HCT116 (cell line): Measurements from ENCODE around the gene UCP2. TPM values are rescaled to one million over a fixed set of nuclear protein-coding genes. Genes with fewer than 3 reads are reported as not detected.

Experiments used
- ATAC-seq: fragments of 200-7000 bp; cut with Tn5 transposase; 2 replicates; pipeline ENCODE4 v1.9.1; 2020; ENCODE audit warnings: mild to moderate bottlenecking, moderate library complexity
- BruUV-seq: library from RNA; stranded (reverse); fragments of 400-500 nt; replicated peaks from 2 replicates; lab custom pipeline; 2021; lab: Mats Ljungman, UMichigan
- CTCF ChIA-PET: fragments of 300-600 bp; sonication (Branson Sonifier 250); formaldehyde crosslinking; loops from one replicate; lab custom pipeline; 2021; ENCODE audit warnings: antibody characterized with exemption; lab: Charles Lee
- POLR2A ChIA-PET: fragments of 300-600, 350-600 bp; sonication (Branson Sonifier 250); formaldehyde crosslinking; loops from one replicate; lab custom pipeline; 2021; ENCODE audit warnings: antibody characterized with exemption; lab: Charles Lee
- RAD21 ChIA-PET, 2 experiments: fragments of 300-600 bp; sonication (Branson Sonifier 250); formaldehyde crosslinking; loops; one replicate each; lab custom pipeline; 2023; ENCODE audit warnings: low total read pairs in 2 of 2; ENCODE audit not compliant: uncharacterized antibody in 2 of 2, unreplicated experiment in 2 of 2, low non-redundant PET in 1 of 2; lab: Charles Lee
- DNase-seq: peaks from one replicate; pipeline ENCODE4 v3.0.0-alpha.2; 2010; ENCODE audit warnings: low read depth, low spot score
- H2AFZ ChIP-seq: fragments of 200-600 bp; shearing (Covaris generic), sonication (generic); 2 replicates; pipeline ENCODE4 v1.6.1; 2017; ENCODE audit warnings: low read depth, mixed run types, mixed read lengths, antibody characterized with exemption, low read length; ENCODE audit not compliant: poor library complexity, severe bottlenecking
- H3K27ac ChIP-seq: 2 replicates; pipeline ENCODE4 v1.5.1; 2012; ENCODE audit warnings: low read depth, low read length
- H3K27me3 ChIP-seq: fragments of 200-600 bp; sonication (generic); 2 replicates; pipeline ENCODE4 v1.6.1; 2016; ENCODE audit warnings: mixed run types, low read length, mixed read lengths; ENCODE audit not compliant: insufficient read depth
- H3K36me3 ChIP-seq, 2 experiments: fragments of 200-500 bp in 1 of 2; fragments of 200-600 bp in 1 of 2; sonication (Bioruptor generic) in 1 of 2; sonication (generic) in 1 of 2; 2 replicates each; pipeline versions ENCODE4 v1.5.1 to v1.6.1; 2014 to 2016; ENCODE audit warnings: low read length in 2 of 2, inconsistent platforms in 1 of 2, mixed read lengths in 1 of 2, mixed run types in 1 of 2; ENCODE audit not compliant: insufficient read depth in 2 of 2, control insufficient read depth in 1 of 2
- H3K4me1 ChIP-seq, 2 experiments: fragments of 200-600 bp in 1 of 2; sonication (generic) in 1 of 2; 2 replicates each; pipeline versions ENCODE4 v1.5.1 to v1.6.1; 2012 to 2017; ENCODE audit warnings: low read length in 2 of 2, inconsistent platforms in 1 of 2, mild to moderate bottlenecking in 1 of 2, mixed read lengths in 1 of 2, mixed run types in 1 of 2, moderate library complexity in 1 of 2; ENCODE audit not compliant: insufficient read depth in 2 of 2, control insufficient read depth in 1 of 2
- H3K4me2 ChIP-seq: fragments of 200-600 bp; sonication (generic); 2 replicates; pipeline ENCODE4 v1.6.1; 2017; ENCODE audit warnings: mixed run types, low read length, mixed read lengths
- H3K4me3 ChIP-seq, 2 experiments: fragments of 200-600 bp in 1 of 2; sonication (generic) in 1 of 2; replicated peaks in 1 of 2; 2 replicates each; pipeline ENCODE4 v1.5.1; 2011 to 2016; ENCODE audit warnings: low read length in 2 of 2, control low read depth in 1 of 2, low read depth in 1 of 2, mild to moderate bottlenecking in 1 of 2, mixed read lengths in 1 of 2, mixed run types in 1 of 2
- H3K79me2 ChIP-seq: fragments of 200-600 bp; sonication (generic); 2 replicates; pipeline ENCODE4 v1.6.1; 2017; ENCODE audit warnings: mild to moderate bottlenecking, mixed run types, low read length, moderate library complexity, mixed read lengths; ENCODE audit not compliant: insufficient read depth
- H3K9ac ChIP-seq: fragments of 200-600 bp; sonication (generic); 2 replicates; pipeline ENCODE4 v1.6.1; 2016; ENCODE audit warnings: low read length, mixed read lengths
- H3K9me2 ChIP-seq: fragments of 200-600 bp; sonication (generic), shearing (Covaris generic); 2 replicates; pipeline ENCODE4 v1.6.1; 2017; ENCODE audit warnings: mixed run types, mild to moderate bottlenecking, moderate library complexity; ENCODE audit not compliant: insufficient read depth
- H3K9me3 ChIP-seq, 2 experiments: fragments of 200-500 bp in 1 of 2; fragments of 200-600 bp in 1 of 2; sonication (Bioruptor generic) in 1 of 2; sonication (generic) in 1 of 2; 2 replicates each; pipeline ENCODE4 v1.6.1; 2014 to 2017; ENCODE audit warnings: low read length in 2 of 2, mixed read lengths in 2 of 2, inconsistent platforms in 1 of 2, low read depth in 1 of 2, mild to moderate bottlenecking in 1 of 2, mixed run types in 1 of 2, moderate library complexity in 1 of 2; ENCODE audit not compliant: control insufficient read depth in 1 of 2, insufficient read depth in 1 of 2
- H4K20me1 ChIP-seq: fragments of 200-600 bp; sonication (generic), shearing (Covaris generic); 2 replicates; pipeline ENCODE4 v1.6.1; 2017; ENCODE audit warnings: mixed run types, mild to moderate bottlenecking, moderate library complexity; ENCODE audit not compliant: insufficient read depth
- CBX3 ChIP-seq: IDR thresholded peaks from 2 replicates; pipeline ENCODE4 v1.6.1; 2012; ENCODE audit warnings: low read depth
- CEBPB ChIP-seq: IDR thresholded peaks from 2 replicates; pipeline ENCODE4 v1.6.1; 2012; ENCODE audit warnings: low read depth
- ELF1 ChIP-seq: IDR thresholded peaks from 2 replicates; pipeline ENCODE4 v1.6.1; 2012; ENCODE audit warnings: low read depth, borderline replicate concordance
- EZH2 ChIP-seq: fragments of 200-600 bp; sonication (generic); IDR thresholded peaks from 2 replicates; pipeline ENCODE4 v1.6.1; 2017; ENCODE audit warnings: antibody characterized with exemption, mixed run types
- EZH2phosphoT487 ChIP-seq: fragments of 200-600 bp; IDR thresholded peaks from 2 replicates; pipeline ENCODE4 v1.6.1; 2018; ENCODE audit warnings: antibody characterized with exemption, borderline replicate concordance
- JUND ChIP-seq: IDR thresholded peaks from 2 replicates; pipeline ENCODE4 v1.6.1; 2012
- POLR2AphosphoS5 ChIP-seq: IDR thresholded peaks from 2 replicates; pipeline ENCODE4 v1.6.1; 2011; ENCODE audit warnings: mild to moderate bottlenecking, low read depth, low read length, moderate library complexity
- RAD21 ChIP-seq: IDR thresholded peaks from 2 replicates; pipeline ENCODE4 v1.6.1; 2012; ENCODE audit warnings: low read depth, mild to moderate bottlenecking
- SP1 ChIP-seq: IDR thresholded peaks from 2 replicates; pipeline ENCODE4 v1.6.1; 2012; ENCODE audit warnings: low read depth
- TCF7L2 ChIP-seq: IDR thresholded peaks from 2 replicates; pipeline ENCODE4 v1.7.0; 2011; ENCODE audit warnings: borderline replicate concordance, inconsistent platforms; ENCODE audit not compliant: insufficient read depth, insufficient read length; ENCODE audit errors: extremely low read depth
- YY1 ChIP-seq: IDR thresholded peaks from 2 replicates; pipeline ENCODE4 v1.6.1; 2011; ENCODE audit warnings: low read length, low read depth, moderate library complexity, mild to moderate bottlenecking; ENCODE audit not compliant: insufficient replicate concordance; ENCODE audit errors: extremely low read depth
- intact Hi-C: fragments of 100-400 bp; cut with micrococcal nuclease; formaldehyde crosslinking; loops from 2 replicates; pipeline ENCODE4 v1.10.0; 2022
- total RNA-seq: library from RNA; stranded (reverse); gene quantifications from one replicate; pipeline ENCODE4 v1.2.1, GENCODE V29; 2021; ENCODE audit not compliant: unreplicated experiment
- TF ChIP-seq, protein P1 (sequence below), 3 experiments: fragments of 200-600 bp in 1 of 3; sonication (generic) in 1 of 3; IDR thresholded peaks in 2 of 3; conservative IDR thresholded peaks in 1 of 3; 2 replicates each; pipeline ENCODE4 v1.5.1; 2012 to 2017; ENCODE audit warnings: low read depth in 2 of 3, low read length in 2 of 3, antibody characterized with exemption in 1 of 3, borderline replicate concordance in 1 of 3, control low read depth in 1 of 3, mild to moderate bottlenecking in 1 of 3, mixed read lengths in 1 of 3, mixed run types in 1 of 3, moderate library complexity in 1 of 3; ENCODE audit not compliant: insufficient read depth in 1 of 3
- TF ChIP-seq, protein P2 (sequence below): IDR thresholded peaks from 2 replicates; pipeline ENCODE4 v1.6.1; 2011; ENCODE audit warnings: mild to moderate bottlenecking, low read length, moderate library complexity; ENCODE audit not compliant: insufficient replicate concordance; ENCODE audit errors: extremely low read depth
- TF ChIP-seq, protein P3 (sequence below): IDR thresholded peaks from 2 replicates; pipeline ENCODE4 v1.6.1; 2012
- TF ChIP-seq, protein P4 (sequence below): IDR thresholded peaks from 2 replicates; pipeline ENCODE4 v1.6.1; 2012; ENCODE audit warnings: low read depth

UCP2 gene
- total RNA-seq, 1 experiment from 2014 or later, result 20.4 TPM

DNA sequence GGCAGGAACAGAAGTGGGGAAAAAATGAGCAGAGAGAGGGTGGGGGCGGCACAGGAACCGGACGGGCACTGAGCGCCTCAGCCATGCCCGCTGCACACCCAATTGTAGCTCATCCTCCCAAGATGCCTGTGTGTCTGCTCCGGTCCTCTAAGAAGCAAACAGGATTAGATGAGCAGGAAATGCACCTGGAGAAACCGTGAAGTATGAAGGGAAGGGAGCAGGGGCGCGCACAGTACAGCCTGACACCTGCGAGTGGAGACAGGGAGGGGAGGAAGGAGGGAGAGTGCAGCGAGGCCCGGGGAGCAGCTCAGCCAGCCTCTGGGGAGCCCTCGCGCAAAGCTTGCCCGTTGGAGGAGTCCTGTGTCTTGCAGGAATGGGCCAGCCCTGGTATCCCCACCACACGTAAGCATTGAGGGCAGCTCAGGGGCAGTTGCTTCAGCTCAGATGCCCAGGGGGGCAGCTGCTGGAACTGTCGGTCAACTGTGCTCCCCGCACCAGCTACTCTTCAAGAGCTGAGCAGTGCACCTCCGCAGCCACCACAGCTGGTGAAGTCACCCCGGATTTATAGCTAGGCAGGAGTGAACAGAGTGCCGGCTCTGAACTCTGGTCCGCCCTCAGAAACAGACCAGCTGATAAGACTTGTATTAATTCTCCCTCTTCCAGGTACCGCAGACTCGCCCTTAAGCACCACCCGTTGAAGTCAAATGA, 24.8 kb downstream of the UCP2 start:
- no peak overlapping the region for H3K27ac ChIP-seq
- no peak overlapping the region for H2AFZ ChIP-seq
- no TSS peak for BruUV-seq
- no peaks in the 10 kb centered on the region for H3K9me3 ChIP-seq
- ChIA-PET RAD21 (no interaction called here), POLR2A (no interaction called here), CTCF (no interaction called here)
- TF ChIP-seq, protein P1, sequence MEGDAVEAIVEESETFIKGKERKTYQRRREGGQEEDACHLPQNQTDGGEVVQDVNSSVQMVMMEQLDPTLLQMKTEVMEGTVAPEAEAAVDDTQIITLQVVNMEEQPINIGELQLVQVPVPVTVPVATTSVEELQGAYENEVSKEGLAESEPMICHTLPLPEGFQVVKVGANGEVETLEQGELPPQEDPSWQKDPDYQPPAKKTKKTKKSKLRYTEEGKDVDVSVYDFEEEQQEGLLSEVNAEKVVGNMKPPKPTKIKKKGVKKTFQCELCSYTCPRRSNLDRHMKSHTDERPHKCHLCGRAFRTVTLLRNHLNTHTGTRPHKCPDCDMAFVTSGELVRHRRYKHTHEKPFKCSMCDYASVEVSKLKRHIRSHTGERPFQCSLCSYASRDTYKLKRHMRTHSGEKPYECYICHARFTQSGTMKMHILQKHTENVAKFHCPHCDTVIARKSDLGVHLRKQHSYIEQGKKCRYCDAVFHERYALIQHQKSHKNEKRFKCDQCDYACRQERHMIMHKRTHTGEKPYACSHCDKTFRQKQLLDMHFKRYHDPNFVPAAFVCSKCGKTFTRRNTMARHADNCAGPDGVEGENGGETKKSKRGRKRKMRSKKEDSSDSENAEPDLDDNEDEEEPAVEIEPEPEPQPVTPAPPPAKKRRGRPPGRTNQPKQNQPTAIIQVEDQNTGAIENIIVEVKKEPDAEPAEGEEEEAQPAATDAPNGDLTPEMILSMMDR (IDR thresholded peaks at IDR 0.05 in 2 of 3, conservative IDR thresholded peaks at IDR 0.05 in 1 of 3; ENCODE audit: borderline replicate concordance in 1 of 3, insufficient read depth in 1 of 3, low read depth in 2 of 3, low read length in 2 of 3), result no peak
- TF ChIP-seq CBX3, result no peak
- no peak for TF ChIP-seq RAD21
- TF ChIP-seq, protein P2, sequence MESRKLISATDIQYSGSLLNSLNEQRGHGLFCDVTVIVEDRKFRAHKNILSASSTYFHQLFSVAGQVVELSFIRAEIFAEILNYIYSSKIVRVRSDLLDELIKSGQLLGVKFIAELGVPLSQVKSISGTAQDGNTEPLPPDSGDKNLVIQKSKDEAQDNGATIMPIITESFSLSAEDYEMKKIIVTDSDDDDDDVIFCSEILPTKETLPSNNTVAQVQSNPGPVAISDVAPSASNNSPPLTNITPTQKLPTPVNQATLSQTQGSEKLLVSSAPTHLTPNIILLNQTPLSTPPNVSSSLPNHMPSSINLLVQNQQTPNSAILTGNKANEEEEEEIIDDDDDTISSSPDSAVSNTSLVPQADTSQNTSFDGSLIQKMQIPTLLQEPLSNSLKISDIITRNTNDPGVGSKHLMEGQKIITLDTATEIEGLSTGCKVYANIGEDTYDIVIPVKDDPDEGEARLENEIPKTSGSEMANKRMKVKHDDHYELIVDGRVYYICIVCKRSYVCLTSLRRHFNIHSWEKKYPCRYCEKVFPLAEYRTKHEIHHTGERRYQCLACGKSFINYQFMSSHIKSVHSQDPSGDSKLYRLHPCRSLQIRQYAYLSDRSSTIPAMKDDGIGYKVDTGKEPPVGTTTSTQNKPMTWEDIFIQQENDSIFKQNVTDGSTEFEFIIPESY, result no peak
- TF ChIP-seq YY1, result no peak
- TF ChIP-seq SP1, result no peak
- TF ChIP-seq EZH2, result no peak
- no peak for TF ChIP-seq EZH2phosphoT487
- TF ChIP-seq, protein P3, sequence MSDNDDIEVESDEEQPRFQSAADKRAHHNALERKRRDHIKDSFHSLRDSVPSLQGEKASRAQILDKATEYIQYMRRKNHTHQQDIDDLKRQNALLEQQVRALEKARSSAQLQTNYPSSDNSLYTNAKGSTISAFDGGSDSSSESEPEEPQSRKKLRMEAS, result no peak
- TF ChIP-seq ELF1, result no peak
- TF ChIP-seq POLR2AphosphoS5, result no peak
- no peak for TF ChIP-seq JUND
- no peak for TF ChIP-seq TCF7L2
- TF ChIP-seq, protein P4, sequence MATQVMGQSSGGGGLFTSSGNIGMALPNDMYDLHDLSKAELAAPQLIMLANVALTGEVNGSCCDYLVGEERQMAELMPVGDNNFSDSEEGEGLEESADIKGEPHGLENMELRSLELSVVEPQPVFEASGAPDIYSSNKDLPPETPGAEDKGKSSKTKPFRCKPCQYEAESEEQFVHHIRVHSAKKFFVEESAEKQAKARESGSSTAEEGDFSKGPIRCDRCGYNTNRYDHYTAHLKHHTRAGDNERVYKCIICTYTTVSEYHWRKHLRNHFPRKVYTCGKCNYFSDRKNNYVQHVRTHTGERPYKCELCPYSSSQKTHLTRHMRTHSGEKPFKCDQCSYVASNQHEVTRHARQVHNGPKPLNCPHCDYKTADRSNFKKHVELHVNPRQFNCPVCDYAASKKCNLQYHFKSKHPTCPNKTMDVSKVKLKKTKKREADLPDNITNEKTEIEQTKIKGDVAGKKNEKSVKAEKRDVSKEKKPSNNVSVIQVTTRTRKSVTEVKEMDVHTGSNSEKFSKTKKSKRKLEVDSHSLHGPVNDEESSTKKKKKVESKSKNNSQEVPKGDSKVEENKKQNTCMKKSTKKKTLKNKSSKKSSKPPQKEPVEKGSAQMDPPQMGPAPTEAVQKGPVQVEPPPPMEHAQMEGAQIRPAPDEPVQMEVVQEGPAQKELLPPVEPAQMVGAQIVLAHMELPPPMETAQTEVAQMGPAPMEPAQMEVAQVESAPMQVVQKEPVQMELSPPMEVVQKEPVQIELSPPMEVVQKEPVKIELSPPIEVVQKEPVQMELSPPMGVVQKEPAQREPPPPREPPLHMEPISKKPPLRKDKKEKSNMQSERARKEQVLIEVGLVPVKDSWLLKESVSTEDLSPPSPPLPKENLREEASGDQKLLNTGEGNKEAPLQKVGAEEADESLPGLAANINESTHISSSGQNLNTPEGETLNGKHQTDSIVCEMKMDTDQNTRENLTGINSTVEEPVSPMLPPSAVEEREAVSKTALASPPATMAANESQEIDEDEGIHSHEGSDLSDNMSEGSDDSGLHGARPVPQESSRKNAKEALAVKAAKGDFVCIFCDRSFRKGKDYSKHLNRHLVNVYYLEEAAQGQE, result no peak
- TF ChIP-seq CEBPB, result no peak
- H3K4me3 ChIP-seq, result no peak overlapping the region
- H3K79me2 ChIP-seq, result no peaks in the 10 kb centered on the region
- peaks cover 7 to 13% of the 10 kb centered on the region in 2 experiments; a peak in 3 of 4 replicates for H3K4me1 ChIP-seq
- no peak overlapping the region for H3K9ac ChIP-seq
- no peaks in the 10 kb centered on the region for H3K27me3 ChIP-seq
- no peaks in the 10 kb centered on the region for H3K9me2 ChIP-seq
- no peaks in the 10 kb centered on the region for H4K20me1 ChIP-seq
- intact Hi-C loops, result no loop called here
- no peak for DNase-seq
- no peak overlapping the region for H3K4me2 ChIP-seq
- no peak for ATAC-seq
- no peaks in the 10 kb centered on the region for H3K36me3 ChIP-seq
